Esophagus (tissue), 2 donors: Measurements from ENCODE around the gene ATRX. TPM values are rescaled to one million over a fixed set of nuclear protein-coding genes. Genes with fewer than 3 reads are reported as not detected.
"Not testable (repeated sequence)": the region's sequence is repeated elsewhere in the genome, so short reads cannot be mapped to it uniquely, and the experiment has no call there.

Experiments
- H3K27ac ChIP-seq, 2 donors: one replicate each; pipeline ENCODE4 v1.5.1; 2013; ENCODE audit warnings: low read depth in 2 of 2, mild to moderate bottlenecking in 2 of 2, inconsistent platforms in 1 of 2, low read length in 1 of 2, moderate library complexity in 1 of 2
- H3K27me3 ChIP-seq, 2 donors: one replicate each; pipeline ENCODE4 v1.6.1; 2013; ENCODE audit warnings: low read length in 2 of 2, control low read depth in 1 of 2, mild to moderate bottlenecking in 1 of 2; ENCODE audit not compliant: insufficient read depth in 2 of 2, control insufficient read depth in 1 of 2
- H3K36me3 ChIP-seq, 2 donors: one replicate each; pipeline ENCODE4 v1.6.1; 2013; ENCODE audit warnings: low read length in 1 of 2; ENCODE audit not compliant: control insufficient read depth in 2 of 2, insufficient read depth in 2 of 2
- H3K4me1 ChIP-seq, 2 donors: one replicate each; pipeline ENCODE4 v1.6.1; 2013; ENCODE audit warnings: low read length in 1 of 2; ENCODE audit not compliant: control insufficient read depth in 2 of 2, insufficient read depth in 2 of 2
- H3K4me3 ChIP-seq, 2 donors: one replicate each; pipeline ENCODE4 v1.5.1; 2013; ENCODE audit warnings: low read length in 2 of 2, mild to moderate bottlenecking in 2 of 2, low read depth in 1 of 2, moderate library complexity in 1 of 2
- H3K9me3 ChIP-seq, 2 donors: one replicate each; pipeline ENCODE4 v1.6.1; 2013; ENCODE audit warnings: mild to moderate bottlenecking in 2 of 2, low read depth in 1 of 2, low read length in 1 of 2, moderate library complexity in 1 of 2; ENCODE audit not compliant: control insufficient read depth in 2 of 2, insufficient read depth in 1 of 2
- WGBS, 2 donors: extraction: QIAGEN DNeasy Blood & Tissue Kit; methylation state at CpG; one replicate each; pipeline ENCODE4 v1.1.7; 2013; 5-methylcytosine and 5-hydroxymethylcytosine counted together
- polyA plus RNA-seq, 2 donors: library from polyadenylated mRNA; stranded (reverse); fragments of 200-250 nt; gene quantifications; one replicate each; pipeline ENCODE4 v1.2.3, GENCODE V29; 2013
- donor health status: healthy with polysubstance abuse.
- donor health status: Bipolar disorder and iron deficiency.

Gene ATRX
- polyA plus RNA-seq, 2 donors, result 7.4 to 12.3 TPM

- peaks cover 0 to 4% of the 10 kb centered on the region in 2 donors for H3K36me3 ChIP-seq
- no peaks in the 10 kb centered on the region for H3K27me3 ChIP-seq
- H3K4me3 ChIP-seq, result no peak overlapping the region
- no peaks in the 10 kb centered on the region for H3K4me1 ChIP-seq
- H3K9me3 ChIP-seq, result no peaks in the 10 kb centered on the region
- H3K27ac ChIP-seq, result no peak overlapping the region
Measured at GRCh38 chrX:77694491-77694890, 91.5 kb downstream of the ATRX start.

- Histone ChIP-seq H3K4me3 (no peak overlapping the region), H3K36me3 (peaks cover 0 to 4% of the 10 kb centered on the region in 2 donors), H3K27me3 (no peaks in the 10 kb centered on the region), H3K4me1 (no peaks in the 10 kb centered on the region), H3K9me3 (no peaks in the 10 kb centered on the region), H3K27ac (no peak overlapping the region)
- 70 to 74% methylated on average over 5 of the region's 5 CpGs for WGBS, 2 donors
Measured at GRCh38 chrX:77693594-77693993, 92.4 kb downstream of the ATRX start.

GRCh38 chrX:77691916-77692315 is 94.1 kb downstream of the ATRX start:
- no peaks in the 10 kb centered on the region for H3K4me1 ChIP-seq
- peaks cover 0 to 4% of the 10 kb centered on the region in 2 donors for H3K36me3 ChIP-seq
- no peak overlapping the region for H3K27ac ChIP-seq
- WGBS, 2 donors, result 49 to 90% methylated on average over 2 of the region's 2 CpGs
- H3K9me3 ChIP-seq, result no peaks in the 10 kb centered on the region
- no peaks in the 10 kb centered on the region for H3K27me3 ChIP-seq
- no peak overlapping the region for H3K4me3 ChIP-seq

GRCh38 chrX:77689376-77689775 is 96.6 kb downstream of the ATRX start:
- WGBS, 2 donors, result 46 to 75% methylated on average over 1 of the region's 1 CpG
- H3K36me3 ChIP-seq, result peaks cover 0 to 4% of the 10 kb centered on the region in 2 donors

GRCh38 chrX:77685683-77686082 is 100.3 kb downstream of the ATRX start:
- H3K36me3 ChIP-seq, H3K27ac ChIP-seq, H3K4me1 ChIP-seq, H3K27me3 ChIP-seq, H3K9me3 ChIP-seq, H3K4me3 ChIP-seq: not testable (repeated sequence)
- 94 to 98% methylated on average over 1 of the region's 1 CpG for WGBS, 2 donors

More at GRCh38 chrX:77689376-77689775, 96.6 kb downstream of the ATRX start:
- Histone ChIP-seq H3K27ac (no peak overlapping the region), H3K4me3 (no peak overlapping the region), H3K9me3 (no peaks in the 10 kb centered on the region), H3K4me1 (no peaks in the 10 kb centered on the region), H3K27me3 (no peaks in the 10 kb centered on the region)

GRCh38 chrX:77679144-77679543 is 106.9 kb downstream of the ATRX start:
- H3K4me1 ChIP-seq, result no peaks in the 10 kb centered on the region

GRCh38 chrX:77675986-77676385 is 110.0 kb downstream of the ATRX start:
- WGBS, 2 donors, result 68 to 95% methylated on average over 3 of the region's 3 CpGs
- Histone ChIP-seq H3K27ac (no peak overlapping the region), H3K27me3 (no peaks in the 10 kb centered on the region), H3K4me1 (no peaks in the 10 kb centered on the region), H3K36me3 (no peaks in the 10 kb centered on the region), H3K4me3 (no peak overlapping the region), H3K9me3 (no peaks in the 10 kb centered on the region)

More at GRCh38 chrX:77679144-77679543, 106.9 kb downstream of the ATRX start:
- Histone ChIP-seq H3K9me3 (no peaks in the 10 kb centered on the region), H3K4me3 (no peak overlapping the region), H3K36me3 (no peaks in the 10 kb centered on the region), H3K27me3 (no peaks in the 10 kb centered on the region), H3K27ac (no peak overlapping the region)
- 80 to 97% methylated on average over 1 of the region's 1 CpG for WGBS, 2 donors

- H3K27ac ChIP-seq, result peak overlapping the region in 1 of 2 donors; percentile 40
- H3K4me3 ChIP-seq, result no peak overlapping the region
- no peaks in the 10 kb centered on the region for H3K36me3 ChIP-seq
- 65 to 76% methylated on average over 10 of the region's 10 CpGs for WGBS, 2 donors
- no peaks in the 10 kb centered on the region for H3K4me1 ChIP-seq
- H3K9me3 ChIP-seq, result no peaks in the 10 kb centered on the region
- no peaks in the 10 kb centered on the region for H3K27me3 ChIP-seq
Measured at GRCh38 chrX:77668391-77669237, 117.4 kb downstream of the ATRX start.

GRCh38 chrX:77658886-77659285 is 127.1 kb downstream of the ATRX start:
- Histone ChIP-seq H3K36me3 (no peaks in the 10 kb centered on the region), H3K27me3 (no peaks in the 10 kb centered on the region), H3K4me1 (no peaks in the 10 kb centered on the region), H3K4me3 (no peak overlapping the region), H3K27ac (no peak overlapping the region), H3K9me3 (no peaks in the 10 kb centered on the region)
- WGBS, 2 donors, result 67 to 94% methylated on average over 3 of the region's 3 CpGs

GRCh38 chrX:77652095-77652494 is 133.9 kb downstream of the ATRX start:
- H3K4me1 ChIP-seq, result no peaks in the 10 kb centered on the region
- no peaks in the 10 kb centered on the region for H3K27me3 ChIP-seq
- H3K9me3 ChIP-seq, result no peaks in the 10 kb centered on the region
- no peak overlapping the region for H3K27ac ChIP-seq
- no peak overlapping the region for H3K4me3 ChIP-seq
- 93 to 96% methylated on average over 5 of the region's 5 CpGs for WGBS, 2 donors
- H3K36me3 ChIP-seq, result no peaks in the 10 kb centered on the region
